Calu3 (cell line): ENCODE data around the gene EIF4G2. TPM values are rescaled to one million over a fixed set of nuclear protein-coding genes. Genes with fewer than 3 reads are reported as not detected.

Source experiments
- BruUV-seq: library from RNA; stranded (reverse); fragments of 400-500 nt; replicated peaks from 2 replicates; lab custom pipeline; 2021; lab: Mats Ljungman, UMichigan
- CTCF ChIA-PET: fragments of 300-600 bp; sonication (Branson Sonifier 250); formaldehyde crosslinking; loops from one replicate; lab custom pipeline; 2022; ENCODE audit warnings: antibody characterized with exemption; lab: Charles Lee
- DNase-seq: peaks from one replicate; pipeline ENCODE4 v3.0.0; 2022
- H3K27ac Mint-ChIP-seq: one replicate; pipeline ENCODE4 v1.8.0; 2022; ENCODE audit warnings: mixed read lengths; ENCODE audit not compliant: unreplicated experiment
- H3K27me3 Mint-ChIP-seq: one replicate; pipeline ENCODE4 v1.8.0; 2022; ENCODE audit warnings: mixed read lengths; ENCODE audit not compliant: unreplicated experiment
- H3K36me3 Mint-ChIP-seq: one replicate; pipeline ENCODE4 v1.8.0; 2022; ENCODE audit warnings: mild to moderate bottlenecking, moderate library complexity, mixed read lengths; ENCODE audit not compliant: insufficient read depth, unreplicated experiment
- H3K4me1 Mint-ChIP-seq: one replicate; pipeline ENCODE4 v1.8.0; 2022; ENCODE audit warnings: mild to moderate bottlenecking, low read depth, mixed read lengths; ENCODE audit not compliant: unreplicated experiment
- H3K4me3 Mint-ChIP-seq: one replicate; pipeline ENCODE4 v1.8.0; 2022; ENCODE audit warnings: mild to moderate bottlenecking, low read depth, moderate library complexity, mixed read lengths; ENCODE audit not compliant: unreplicated experiment
- H3K9me3 Mint-ChIP-seq: one replicate; pipeline ENCODE4 v1.8.0; 2022; ENCODE audit warnings: low read depth, mixed read lengths; ENCODE audit not compliant: unreplicated experiment
- intact Hi-C: fragments of 100-400 bp; cut with micrococcal nuclease; formaldehyde crosslinking; loops from one replicate; pipeline ENCODE4 v1.10.0; 2022; ENCODE audit not compliant: unreplicated experiment
- total RNA-seq: library from RNA; stranded (reverse); gene quantifications from 2 replicates; pipeline ENCODE4 v1.2.3, GENCODE V29; 2022
- TF ChIP-seq, protein P1 (sequence below): fragments of 200-600 bp; IDR thresholded peaks from one replicate; pipeline ENCODE4 v1.8.0; 2022; ENCODE audit warnings: antibody characterized with exemption; ENCODE audit not compliant: unreplicated experiment

The EIF4G2 gene
- total RNA-seq, 1 experiment from 2014 or later: 772 TPM

DNA sequence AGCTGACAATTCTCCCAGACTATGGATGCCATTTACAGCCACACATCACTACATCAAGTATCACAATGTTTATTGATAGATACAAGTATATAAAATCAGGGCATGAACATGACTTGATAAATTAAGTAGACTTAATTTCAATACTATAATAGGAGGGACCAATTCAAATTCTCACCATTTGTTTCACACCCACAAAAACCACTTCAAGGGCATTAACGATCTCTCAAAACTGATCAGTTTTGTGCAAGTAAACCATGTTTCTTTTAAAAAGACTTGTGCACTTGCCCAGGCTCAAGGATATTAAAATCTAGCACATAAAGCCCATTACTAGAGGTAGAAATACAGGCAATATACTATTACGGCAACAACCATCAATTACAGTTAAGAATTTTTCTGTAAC, 11.7 kb downstream of the EIF4G2 start:
- intact Hi-C loops: no loop called here
- no peak for DNase-seq
- no peak overlapping the region for H3K27ac Mint-ChIP-seq

DNA sequence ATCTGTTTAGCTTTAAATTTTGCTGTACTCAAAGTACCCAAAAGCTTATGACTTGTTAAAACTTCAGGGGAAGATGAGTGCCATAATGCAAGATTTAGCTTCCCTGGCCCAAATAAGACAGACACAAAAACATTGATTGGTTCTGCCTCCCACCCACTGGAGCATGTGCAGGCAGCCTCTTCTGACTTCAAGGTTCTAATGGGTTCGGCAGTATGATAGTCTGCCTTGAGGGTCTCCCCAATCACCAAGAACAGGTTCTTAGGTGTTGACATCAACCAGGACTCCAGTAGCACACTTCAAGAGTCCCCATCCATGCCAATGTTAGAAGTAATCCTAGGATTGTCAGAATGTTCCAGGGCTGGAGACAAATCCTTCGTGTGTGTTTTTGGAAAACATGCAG, 12.5 kb downstream of the EIF4G2 start:
- no TSS peak for BruUV-seq
- intact Hi-C loops: no loop called here
- DNase-seq: no peak
- Mint-ChIP-seq H3K27me3 (no peaks in the 10 kb centered on the region), H3K9me3 (no peaks in the 10 kb centered on the region), H3K4me3 (no peak overlapping the region), H3K36me3 (peaks cover 43% of the 10 kb centered on the region), H3K4me1 (peaks cover 34% of the 10 kb centered on the region), H3K27ac (peak overlapping the region; percentile 53)
- TF ChIP-seq, protein P1, sequence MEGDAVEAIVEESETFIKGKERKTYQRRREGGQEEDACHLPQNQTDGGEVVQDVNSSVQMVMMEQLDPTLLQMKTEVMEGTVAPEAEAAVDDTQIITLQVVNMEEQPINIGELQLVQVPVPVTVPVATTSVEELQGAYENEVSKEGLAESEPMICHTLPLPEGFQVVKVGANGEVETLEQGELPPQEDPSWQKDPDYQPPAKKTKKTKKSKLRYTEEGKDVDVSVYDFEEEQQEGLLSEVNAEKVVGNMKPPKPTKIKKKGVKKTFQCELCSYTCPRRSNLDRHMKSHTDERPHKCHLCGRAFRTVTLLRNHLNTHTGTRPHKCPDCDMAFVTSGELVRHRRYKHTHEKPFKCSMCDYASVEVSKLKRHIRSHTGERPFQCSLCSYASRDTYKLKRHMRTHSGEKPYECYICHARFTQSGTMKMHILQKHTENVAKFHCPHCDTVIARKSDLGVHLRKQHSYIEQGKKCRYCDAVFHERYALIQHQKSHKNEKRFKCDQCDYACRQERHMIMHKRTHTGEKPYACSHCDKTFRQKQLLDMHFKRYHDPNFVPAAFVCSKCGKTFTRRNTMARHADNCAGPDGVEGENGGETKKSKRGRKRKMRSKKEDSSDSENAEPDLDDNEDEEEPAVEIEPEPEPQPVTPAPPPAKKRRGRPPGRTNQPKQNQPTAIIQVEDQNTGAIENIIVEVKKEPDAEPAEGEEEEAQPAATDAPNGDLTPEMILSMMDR: no peak
- CTCF ChIA-PET: interaction anchor here (0.6 kb wide), 1 partner anchor 1583 kb away, joined by 4 read pairs; no protein-coding TSS in a partner anchor

More for the DNA sequence above, 11.7 kb downstream of the EIF4G2 start:
- Mint-ChIP-seq H3K36me3 (peaks cover 51% of the 10 kb centered on the region), H3K9me3 (no peaks in the 10 kb centered on the region), H3K27me3 (no peaks in the 10 kb centered on the region), H3K4me1 (peaks cover 34% of the 10 kb centered on the region), H3K4me3 (no peak overlapping the region)
- CTCF ChIA-PET: no interaction called here
- TSS peak; percentile 3 for BruUV-seq
- TF ChIP-seq, protein P1: no peak

DNA sequence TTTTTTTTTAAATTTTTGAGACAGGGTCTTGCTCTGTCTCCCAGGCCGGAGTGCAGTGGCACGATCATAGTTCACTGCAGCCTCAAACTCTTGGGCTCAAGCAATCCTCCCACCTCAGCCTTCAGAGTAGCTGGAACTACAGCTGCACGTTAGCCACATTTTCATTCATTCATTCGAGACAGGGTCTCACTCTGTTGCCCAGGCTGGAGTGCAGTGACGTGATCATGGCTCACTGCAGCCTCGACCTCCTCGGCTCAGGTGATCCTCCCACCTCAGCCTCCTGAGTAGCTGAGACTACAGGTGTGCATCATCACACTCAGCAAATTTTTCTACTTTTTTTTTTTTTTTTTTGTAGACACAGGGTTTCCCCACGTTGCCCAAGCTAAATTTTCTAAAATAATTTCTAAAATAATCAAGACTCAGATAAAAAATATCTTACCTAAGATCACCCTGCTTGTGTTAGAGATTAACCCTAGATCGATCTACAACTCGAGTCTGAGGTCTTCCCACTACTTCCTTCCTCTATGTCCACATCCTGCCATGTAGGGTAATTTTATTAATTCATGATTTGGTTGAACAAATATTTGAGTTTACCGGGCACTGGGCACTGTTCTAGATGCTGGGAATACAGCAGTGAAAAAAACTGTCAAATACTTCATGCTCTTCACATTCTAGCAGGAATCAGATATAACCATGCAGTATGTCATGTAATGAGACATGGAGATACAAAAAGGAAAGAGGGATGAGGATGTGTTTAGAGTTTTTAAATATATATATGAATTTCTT, 15.1 kb downstream of the EIF4G2 start:
- intact Hi-C loops: loop anchor here (2.0 to 5.0 kb wide), 3 partner anchors 139 to 994 kb away; no protein-coding TSS in a partner anchor
- CTCF ChIA-PET: interaction anchor here (0.6 to 2.7 kb wide), 11 partner anchors 9 to 284 kb away, joined by 3 to 28 read pairs (median 7); partner anchors contain the start of gene EIF4G2
- Mint-ChIP-seq H3K4me3 (no peak overlapping the region), H3K27ac (no peak overlapping the region), H3K27me3 (no peaks in the 10 kb centered on the region), H3K36me3 (peaks cover 18% of the 10 kb centered on the region), H3K9me3 (no peaks in the 10 kb centered on the region), H3K4me1 (peaks cover 34% of the 10 kb centered on the region)
- TF ChIP-seq, protein P1: no peak
- no peak for DNase-seq
- no TSS peak for BruUV-seq

GRCh38 chr11:10792385-10793068, 16.2 kb downstream of the EIF4G2 start:
- Mint-ChIP-seq H3K9me3 (no peaks in the 10 kb centered on the region), H3K27me3 (no peaks in the 10 kb centered on the region), H3K36me3 (peaks cover 7% of the 10 kb centered on the region), H3K4me3 (peak overlapping the region; percentile 12), H3K4me1 (peaks cover 34% of the 10 kb centered on the region), H3K27ac (no peak overlapping the region)
- BruUV-seq: no TSS peak
- TF ChIP-seq, protein P1: peak; percentile 89
- CTCF ChIA-PET: interaction anchor here (0.6 to 2.7 kb wide), 13 partner anchors 8 to 1317 kb away, joined by 3 to 28 read pairs (median 7); partner anchors contain the start of gene EIF4G2
- peak; percentile 96 for DNase-seq
- intact Hi-C loops: loop anchor here (2.0 to 5.0 kb wide), 3 partner anchors 140 to 995 kb away; no protein-coding TSS in a partner anchor
